HG02884 (cell line): ENCODE results near the gene ENOX1.

Experiments used
- ATAC-seq: cut with Tn5 transposase; IDR thresholded peaks from one replicate; pipeline ENCODE4 v1.9.1; 2021; ENCODE audit warnings: mild to moderate bottlenecking, moderate library complexity; ENCODE audit not compliant: unreplicated experiment

Gene ENOX1

GRCh38 chr13:43329702-43330101, 457.1 kb downstream of the ENOX1 start:
- no peak for ATAC-seq

GRCh38 chr13:43328907-43329306, 457.9 kb downstream of the ENOX1 start:
- no peak for ATAC-seq

GRCh38 chr13:43326100-43326499, 460.7 kb downstream of the ENOX1 start:
- ATAC-seq: no peak

- ATAC-seq: no peak
Measured at GRCh38 chr13:43325636-43326035, 461.1 kb downstream of the ENOX1 start.

- ATAC-seq: no peak
Measured at GRCh38 chr13:43324129-43324528, 462.6 kb downstream of the ENOX1 start.

- ATAC-seq: no peak
Measured at GRCh38 chr13:43319617-43320444, 466.9 kb downstream of the ENOX1 start.

GRCh38 chr13:43316946-43317353, 469.8 kb downstream of the ENOX1 start:
- no peak for ATAC-seq

GRCh38 chr13:43316281-43316680, 470.5 kb downstream of the ENOX1 start:
- ATAC-seq: no peak

- no peak for ATAC-seq
Measured at GRCh38 chr13:43315522-43315921, 471.2 kb downstream of the ENOX1 start.

- ATAC-seq: no peak
Measured at GRCh38 chr13:43309311-43309710, 477.5 kb downstream of the ENOX1 start.

GRCh38 chr13:43307921-43308433, 478.8 kb downstream of the ENOX1 start:
- peak; percentile 92 for ATAC-seq

- no peak for ATAC-seq
Measured at GRCh38 chr13:43307221-43307920, 479.4 kb downstream of the ENOX1 start.

GRCh38 chr13:43306372-43306771, 480.4 kb downstream of the ENOX1 start:
- ATAC-seq: no peak

GRCh38 chr13:43305416-43305815, 481.4 kb downstream of the ENOX1 start:
- no peak for ATAC-seq

- ATAC-seq: no peak
Measured at GRCh38 chr13:43304945-43305344, 481.8 kb downstream of the ENOX1 start.

- ATAC-seq: no peak
Measured at GRCh38 chr13:43304449-43304848, 482.3 kb downstream of the ENOX1 start.

- ATAC-seq: peak; percentile 57
Measured at GRCh38 chr13:43303033-43303729, 483.6 kb downstream of the ENOX1 start.

GRCh38 chr13:43301346-43301969, 485.3 kb downstream of the ENOX1 start:
- no peak for ATAC-seq

- ATAC-seq: no peak
Measured at GRCh38 chr13:43300865-43301264, 485.9 kb downstream of the ENOX1 start.

GRCh38 chr13:43299374-43299773, 487.4 kb downstream of the ENOX1 start:
- ATAC-seq: no peak

- no peak for ATAC-seq
Measured at GRCh38 chr13:43298816-43299215, 488.0 kb downstream of the ENOX1 start.
